Measurements from ENCODE around the gene SPRED2.

The SPRED2 gene

DNA sequence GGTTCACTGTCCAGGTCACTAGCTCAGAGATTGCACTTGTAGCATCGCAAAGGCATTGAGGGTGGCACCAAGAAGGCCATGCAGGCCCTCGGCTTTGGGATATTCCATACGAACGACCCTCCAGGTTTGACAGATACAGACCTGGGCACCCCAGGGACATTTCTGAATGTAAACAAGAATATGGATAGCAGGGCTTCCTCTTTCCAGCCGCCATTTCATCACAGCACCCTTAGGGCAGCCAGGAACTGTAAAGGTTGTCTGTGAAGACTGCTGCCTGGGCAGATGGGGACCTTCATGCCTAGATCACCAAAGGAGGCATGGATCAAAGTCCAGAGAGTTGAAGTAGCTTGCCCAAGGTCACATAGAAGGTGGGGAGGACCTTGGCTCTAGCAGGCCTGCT is 134.3 kb downstream of the SPRED2 start:
- no peak for DNase-seq

GRCh38 chr2:65297544-65297943 is 134.9 kb downstream of the SPRED2 start:
- DNase-seq, result no peak

GRCh38 chr2:65296971-65297370 is 135.4 kb downstream of the SPRED2 start:
- DNase-seq, result no peak

GRCh38 chr2:65294701-65295100 is 137.7 kb downstream of the SPRED2 start:
- DNase-seq, result no peak

- DNase-seq, result no peak
Measured at GRCh38 chr2:65294136-65294535, 138.3 kb downstream of the SPRED2 start.

GRCh38 chr2:65293376-65293775 is 139.0 kb downstream of the SPRED2 start:
- no peak for DNase-seq

GRCh38 chr2:65292461-65293011 is 139.9 kb downstream of the SPRED2 start:
- DNase-seq, result no peak

DNA sequence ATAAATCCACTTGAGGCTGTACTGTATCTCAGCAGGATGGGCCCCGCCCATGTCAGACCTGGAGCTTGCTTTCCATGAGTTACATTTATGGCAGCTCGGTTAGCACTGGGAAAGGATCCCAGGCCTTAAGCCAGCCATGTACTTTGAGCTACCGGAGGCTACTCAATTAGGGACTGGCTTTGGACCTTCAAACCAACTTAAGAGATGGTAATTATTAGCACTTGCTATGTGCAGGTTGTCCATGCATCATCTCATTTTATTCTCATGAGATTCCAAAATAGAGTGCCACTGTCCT is 140.3 kb downstream of the SPRED2 start:
- DNase-seq, result no peak

DNA sequence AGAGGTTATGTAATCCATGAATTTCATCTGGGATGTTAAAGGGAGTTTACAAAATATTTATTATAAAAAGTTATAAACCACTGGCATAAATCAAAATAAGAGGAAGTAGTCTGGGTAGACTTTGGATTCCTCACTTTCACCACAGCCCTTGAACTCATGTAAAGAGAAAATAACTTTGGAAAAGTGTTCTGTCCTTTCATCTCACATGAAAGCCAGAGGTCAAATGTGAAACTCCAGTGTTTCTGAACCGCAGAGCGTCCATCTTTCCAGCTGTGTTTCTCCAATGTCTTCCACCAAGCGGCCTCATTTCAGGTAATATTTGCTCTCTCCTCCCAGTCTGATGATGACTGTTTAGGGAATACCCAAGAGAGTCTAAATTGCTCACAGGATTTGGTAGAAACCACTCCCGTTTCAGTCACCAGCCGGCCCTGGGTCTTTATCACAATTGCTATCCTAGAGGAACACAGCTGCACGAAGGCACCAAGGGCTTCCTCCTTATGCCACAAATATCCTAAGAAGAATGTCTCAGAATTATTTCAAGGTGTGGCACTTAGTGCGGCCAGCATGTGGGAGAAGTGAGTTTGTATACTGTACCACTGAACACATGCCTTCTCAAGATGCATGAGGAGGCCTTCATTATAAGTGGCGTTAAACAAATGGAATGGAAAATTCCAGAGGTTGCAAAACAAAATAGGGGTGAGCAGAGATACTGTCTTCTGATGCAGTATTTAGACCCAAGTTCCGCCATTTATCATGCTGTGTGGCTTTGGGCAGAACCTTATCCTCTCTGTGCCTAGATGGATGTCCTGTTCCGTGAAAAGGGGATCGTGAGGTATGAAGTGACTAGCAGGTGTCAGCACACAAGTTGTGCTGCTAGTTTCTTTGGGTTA is 140.9 kb downstream of the SPRED2 start:
- no peak for DNase-seq

DNA sequence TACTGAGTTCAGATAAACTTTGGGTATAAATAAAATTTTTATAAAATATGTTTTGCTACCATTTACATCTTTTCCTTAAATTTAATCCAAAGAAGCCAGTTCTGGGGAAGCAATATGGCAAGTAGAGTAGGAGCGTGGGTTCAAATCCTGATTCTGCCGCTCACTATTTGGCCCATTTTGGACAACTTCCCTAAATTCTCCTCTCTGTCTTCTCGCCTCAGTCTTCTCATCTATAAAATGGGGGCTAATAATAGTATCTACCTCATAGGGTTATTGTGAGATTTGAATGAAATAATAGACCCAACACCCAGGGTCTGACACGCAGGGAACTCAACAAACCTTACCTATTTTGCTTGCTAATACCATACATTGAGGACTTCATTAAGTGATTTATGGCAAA is 145.0 kb downstream of the SPRED2 start:
- DNase-seq, result no peak

DNA sequence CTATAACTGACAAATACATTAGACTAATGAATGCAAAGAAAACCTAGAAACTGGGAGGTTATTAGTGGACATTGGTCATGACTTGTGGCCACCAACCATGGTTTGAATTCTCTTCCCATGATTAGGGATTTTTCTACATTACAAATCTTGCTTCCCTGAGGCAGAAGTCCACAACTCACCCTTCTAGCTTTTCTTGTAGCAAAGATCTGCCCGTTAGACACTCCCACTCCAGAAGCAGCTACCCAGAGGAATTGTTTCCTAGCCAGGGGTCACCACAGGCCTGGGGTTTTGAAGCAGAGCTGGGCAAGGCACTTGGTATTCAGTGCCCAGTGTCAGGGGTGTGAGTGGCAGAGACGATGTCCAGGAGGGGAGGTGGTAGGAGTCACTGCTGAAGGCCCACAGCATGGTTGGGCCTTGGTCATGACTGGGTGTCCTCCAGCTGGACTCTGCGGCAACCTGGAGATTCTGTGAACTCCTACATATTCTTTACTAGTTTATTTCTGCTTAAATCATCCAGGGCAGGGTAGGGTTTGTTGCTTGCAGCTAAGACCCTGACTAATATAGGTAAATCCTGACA is 149.8 kb downstream of the SPRED2 start:
- DNase-seq, result no peak

- DNase-seq, result no peak
Measured at GRCh38 chr2:65281627-65282351, 150.6 kb downstream of the SPRED2 start.

DNA sequence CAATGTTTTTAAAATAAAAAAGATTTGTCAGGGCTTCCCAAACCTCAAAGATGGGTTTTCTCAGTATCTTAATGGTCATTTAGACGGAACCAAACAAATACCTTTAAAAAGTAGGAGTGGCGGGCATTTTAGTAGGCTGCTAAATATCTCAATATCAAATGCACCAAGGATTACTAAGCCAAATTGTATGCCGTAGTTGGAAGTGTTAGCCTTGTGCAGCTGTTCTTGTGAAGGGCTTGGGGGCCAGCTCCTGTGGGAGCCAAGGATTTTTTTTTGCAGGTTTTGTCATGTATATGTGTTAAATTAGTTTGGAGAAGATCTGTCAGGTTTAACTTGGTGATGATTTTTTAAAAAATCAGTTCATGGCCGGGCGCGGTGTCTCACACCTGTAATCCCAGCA is 152.6 kb downstream of the SPRED2 start:
- no peak for DNase-seq

- DNase-seq, result no peak
Measured at GRCh38 chr2:65278531-65278981, 153.8 kb downstream of the SPRED2 start.

- no peak for DNase-seq
Measured at GRCh38 chr2:65277791-65278483, 154.5 kb downstream of the SPRED2 start.

- DNase-seq, result no peak
Measured at GRCh38 chr2:65277118-65277517, 155.3 kb downstream of the SPRED2 start.

DNA sequence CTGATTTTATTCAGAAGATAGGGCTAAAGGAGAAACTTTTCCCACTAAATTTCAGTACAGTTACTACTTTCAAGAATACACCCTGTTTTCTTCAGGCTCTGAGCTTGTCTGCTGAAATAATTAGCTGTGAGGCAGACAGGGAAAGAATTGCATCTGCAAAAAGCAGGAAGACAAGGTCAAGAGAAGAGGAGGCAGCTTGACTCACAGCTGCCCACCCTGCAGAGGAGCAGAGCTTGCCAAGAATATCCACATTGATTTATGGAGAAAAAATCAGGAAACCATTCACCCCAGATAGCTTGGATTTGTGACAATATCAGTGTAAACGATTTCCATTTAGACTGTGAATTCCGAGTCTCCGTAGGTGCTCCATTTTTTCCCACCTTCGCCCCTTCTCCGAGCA is 155.8 kb downstream of the SPRED2 start:
- no peak for DNase-seq

GRCh38 chr2:65275141-65275915 is 157.1 kb downstream of the SPRED2 start:
- DNase-seq, result no peak

- DNase-seq, result no peak
Measured at GRCh38 chr2:65273344-65273743, 159.1 kb downstream of the SPRED2 start.

GRCh38 chr2:65268957-65269356 is 163.4 kb downstream of the SPRED2 start:
- DNase-seq, result no peak

DNA sequence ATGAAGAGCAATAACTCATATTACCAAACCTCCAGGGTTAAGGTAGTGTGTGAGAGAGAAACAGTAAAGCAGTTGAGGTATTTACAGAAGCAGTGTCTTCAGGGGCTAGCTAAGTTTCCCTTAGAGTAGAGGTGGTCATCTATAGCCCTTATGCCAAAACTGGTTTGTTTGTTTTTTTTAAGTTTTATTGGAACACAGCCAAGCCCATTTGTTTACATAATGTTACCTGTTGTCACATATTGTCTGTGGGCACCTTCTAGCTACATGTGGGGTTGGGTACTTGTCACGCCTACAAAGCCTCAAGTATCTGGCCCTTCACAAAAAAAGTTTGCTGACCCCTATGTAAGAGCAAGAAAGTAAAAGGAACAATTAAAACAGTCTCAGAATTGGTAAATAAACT is 165.4 kb downstream of the SPRED2 start:
- no peak for DNase-seq

- DNase-seq, result no peak
Measured at GRCh38 chr2:65265671-65266045, 166.7 kb downstream of the SPRED2 start.

Measured in activated CD4-positive, alpha-beta T cell treated with anti-CD3 and anti-CD28 coated beads for 1 hour (primary cell).